SK-N-SH (cell line): Measurements from ENCODE around the gene PRKCH. TPM values are rescaled to one million over a fixed set of nuclear protein-coding genes. Genes with fewer than 3 reads are reported as not detected.
A peak's percentile ranks its signal among the peaks of the same experiment; 100 is the strongest.

Experiments
- CTCF ChIA-PET: fragments of 300-600, 350-600 bp; formaldehyde crosslinking; extraction: SDS; loops from one replicate; lab custom pipeline; 2021; lab: Yijun Ruan, JAX
- POLR2A ChIA-PET: fragments of 350-600 bp; sonication (Branson Sonifier 250); formaldehyde crosslinking; extraction: SDS; loops from one replicate; lab custom pipeline; 2020; ENCODE audit warnings: antibody characterized with exemption, inconsistent platforms; lab: Yijun Ruan, JAX
- DNase-seq: peaks from one replicate; pipeline ENCODE4 v3.0.0; 2012
- H2AFZ ChIP-seq: fragments of 200-600 bp; sonication (generic); 2 replicates; pipeline ENCODE4 v1.8.1; 2016; ENCODE audit warnings: antibody characterized with exemption, mild to moderate bottlenecking, low read depth
- H3F3A ChIP-seq: fragments of 200-600 bp; sonication (generic); replicated peaks from 2 replicates; pipeline ENCODE3; 2016; ENCODE audit warnings: antibody characterized with exemption, mild to moderate bottlenecking; ENCODE audit not compliant: insufficient read depth
- H3K27ac ChIP-seq, 2 experiments: fragments of 200-500 bp in 1 of 2; fragments of 200-600 bp in 1 of 2; sonication (Bioruptor generic) in 1 of 2; sonication (generic), shearing (Covaris generic) in 1 of 2; 2 replicates each; pipeline versions ENCODE4 v1.5.1 to v1.6.1; 2014 to 2016; ENCODE audit warnings: low read depth in 2 of 2, inconsistent platforms in 1 of 2, low read length in 1 of 2, mild to moderate bottlenecking in 1 of 2, mixed read lengths in 1 of 2
- H3K27me3 ChIP-seq: fragments of 200-600 bp; sonication (generic), shearing (Covaris generic); 2 replicates; pipeline ENCODE4 v1.6.1; 2016; ENCODE audit warnings: mixed run types; ENCODE audit not compliant: insufficient read depth
- H3K36me3 ChIP-seq, 2 experiments: fragments of 200-500 bp in 1 of 2; fragments of 200-600 bp in 1 of 2; sonication (Bioruptor generic) in 1 of 2; sonication (generic) in 1 of 2; replicated peaks in 1 of 2; 2 replicates each; pipeline versions ENCODE3 to v1.5.1; 2014 to 2016; ENCODE audit warnings: low read length in 1 of 2, mild to moderate bottlenecking in 1 of 2; ENCODE audit not compliant: insufficient read depth in 2 of 2, control insufficient read depth in 1 of 2
- H3K4me1 ChIP-seq, 2 experiments: fragments of 200-500 bp in 1 of 2; fragments of 200-600 bp in 1 of 2; sonication (Bioruptor generic) in 1 of 2; sonication (generic), shearing (Covaris generic) in 1 of 2; 2 replicates each; pipeline versions ENCODE4 v1.5.1 to v1.6.1; 2014 to 2016; ENCODE audit warnings: low read depth in 1 of 2, low read length in 1 of 2, mixed run types in 1 of 2; ENCODE audit not compliant: insufficient read depth in 2 of 2, control insufficient read depth in 1 of 2
- H3K4me2 ChIP-seq: fragments of 200-600 bp; sonication (generic), shearing (Covaris generic); 2 replicates; pipeline ENCODE4 v1.6.1; 2017; ENCODE audit warnings: mixed run types
- H3K4me3 ChIP-seq, 2 experiments: fragments of 200-500 bp in 1 of 2; fragments of 200-600 bp in 1 of 2; sonication (Bioruptor generic) in 1 of 2; sonication (generic), shearing (Covaris generic) in 1 of 2; 2 replicates each; pipeline versions ENCODE4 v1.5.1 to v1.8.1; 2014 to 2016; ENCODE audit warnings: low read depth in 2 of 2, inconsistent platforms in 1 of 2, low read length in 1 of 2, mild to moderate bottlenecking in 1 of 2, mixed read lengths in 1 of 2, moderate library complexity in 1 of 2
- H3K79me2 ChIP-seq: fragments of 200-600 bp; sonication (generic); 2 replicates; pipeline ENCODE4 v1.8.1; 2017; ENCODE audit warnings: mild to moderate bottlenecking; ENCODE audit not compliant: insufficient read depth
- H3K9ac ChIP-seq: fragments of 200-600 bp; sonication (generic); 2 replicates; pipeline ENCODE4 v1.6.1; 2017; ENCODE audit warnings: mixed run types
- H3K9me2 ChIP-seq: fragments of 200-600 bp; sonication (generic); 2 replicates; pipeline ENCODE4 v1.6.1; 2017; ENCODE audit warnings: mixed run types
- H3K9me3 ChIP-seq: fragments of 200-600 bp; sonication (generic); 2 replicates; pipeline ENCODE4 v1.6.1; 2017; ENCODE audit warnings: mixed run types, mild to moderate bottlenecking, moderate library complexity
- H4K20me1 ChIP-seq: fragments of 200-600 bp; sonication (generic); 2 replicates; pipeline ENCODE4 v1.6.1; 2017; ENCODE audit warnings: mild to moderate bottlenecking, mixed run types; ENCODE audit not compliant: insufficient read depth
- CHD2 ChIP-seq: fragments of 150-350 bp; IDR thresholded peaks from 2 replicates; pipeline ENCODE4 v1.6.1; 2018; ENCODE audit warnings: low read length; ENCODE audit not compliant: partially characterized antibody
- CTCF ChIP-seq: fragments of 200-600 bp; sonication (generic); IDR thresholded peaks from 2 replicates; pipeline ENCODE4 v1.6.1; 2017; ENCODE audit warnings: antibody characterized with exemption, mild to moderate bottlenecking, moderate library complexity
- EP300 ChIP-seq, 2 experiments: IDR thresholded peaks; 2 replicates each; pipeline versions ENCODE4 v1.4.0 to v1.6.1; 2012; ENCODE audit warnings: borderline replicate concordance in 1 of 2, low read depth in 1 of 2, low read length in 1 of 2
- EZH2phosphoT487 ChIP-seq: fragments of 200-600 bp; sonication (generic); IDR thresholded peaks from 2 replicates; pipeline ENCODE4 v1.6.1; 2017; ENCODE audit warnings: low read depth, mixed run types, mild to moderate bottlenecking, antibody characterized with exemption, moderate library complexity, borderline replicate concordance
- FOSL2 ChIP-seq: IDR thresholded peaks from 2 replicates; pipeline ENCODE4 v1.4.0; 2012; ENCODE audit warnings: low read depth, mild to moderate bottlenecking, moderate library complexity, borderline replicate concordance
- FOXJ3 ChIP-seq: sonication (generic); formaldehyde crosslinking; IDR thresholded peaks from 2 replicates; pipeline ENCODE4 v1.5.1; 2020; ENCODE audit warnings: mild to moderate bottlenecking, missing genetic modification reagents
- GATA2 ChIP-seq: sonication (generic); formaldehyde crosslinking; IDR thresholded peaks from 2 replicates; pipeline ENCODE4 v1.5.0; 2020; ENCODE audit warnings: mild to moderate bottlenecking, missing genetic modification reagents
- IRF3 ChIP-seq: fragments of 150-350 bp; IDR thresholded peaks from 2 replicates; pipeline ENCODE4 v1.6.1; 2016; ENCODE audit warnings: mild to moderate bottlenecking, low read depth, low read length
- JUND ChIP-seq: IDR thresholded peaks from 2 replicates; pipeline ENCODE4 v1.4.0; 2012
- MAX ChIP-seq: IDR thresholded peaks from 2 replicates; pipeline ENCODE4 v1.4.0; 2012; ENCODE audit warnings: low read depth
- MEF2A ChIP-seq: IDR thresholded peaks from 2 replicates; pipeline ENCODE4 v1.4.0; 2012; ENCODE audit warnings: low read depth, borderline replicate concordance
- NFIC ChIP-seq: IDR thresholded peaks from 2 replicates; pipeline ENCODE4 v1.4.0; 2012; ENCODE audit warnings: borderline replicate concordance
- PBX3 ChIP-seq: IDR thresholded peaks from 2 replicates; pipeline ENCODE4; 2012
- POLR2AphosphoS5 ChIP-seq: IDR thresholded peaks from 2 replicates; pipeline ENCODE4 v1.6.1; 2012; ENCODE audit warnings: low read depth, low read length
- SIN3A ChIP-seq: IDR thresholded peaks from 2 replicates; pipeline ENCODE4 v1.6.1; 2012; ENCODE audit warnings: low read depth, mild to moderate bottlenecking, low read length, moderate library complexity, borderline replicate concordance
- TAF1 ChIP-seq: IDR thresholded peaks from 2 replicates; pipeline ENCODE4 v1.6.1; 2012; ENCODE audit warnings: low read depth, mild to moderate bottlenecking, low read length, moderate library complexity, borderline replicate concordance
- TCF12 ChIP-seq: IDR thresholded peaks from 2 replicates; pipeline ENCODE4 v1.4.0; 2012
- TEAD4 ChIP-seq: IDR thresholded peaks from 2 replicates; pipeline ENCODE4 v1.4.0; 2012; ENCODE audit warnings: mild to moderate bottlenecking, borderline replicate concordance; ENCODE audit not compliant: insufficient read depth
- YY1 ChIP-seq: IDR thresholded peaks from 2 replicates; pipeline ENCODE4 v1.4.0; 2012; ENCODE audit warnings: low read depth, mild to moderate bottlenecking
- ZBTB33 ChIP-seq: IDR thresholded peaks from 2 replicates; pipeline ENCODE4 v1.4.0; 2012; ENCODE audit warnings: low read depth, borderline replicate concordance
- WGBS: methylation state at CpG from one replicate; pipeline ENCODE4 v1.1.6; 2017; ENCODE audit warnings: low lambda C conversion rate; 5-methylcytosine and 5-hydroxymethylcytosine counted together
- polyA plus RNA-seq, 3 experiments: library from polyadenylated mRNA; depleted of rRNA; stranded (reverse); fragments of >200 nt; gene quantifications; 2 replicates each; pipeline ENCODE4 v1.2.3, GENCODE V29; 2012

Gene PRKCH
- polyA plus RNA-seq, 1 of the 3 experiments (the other 2 are of a cell fraction) = 4.2 TPM

- TF ChIP-seq SIN3A = no peak
- TF ChIP-seq, all 33 proteins: peak for 0
These were observed 171.1 kb downstream of the PRKCH start (continued) for GRCh38 chr14:61492474-61492873.

GRCh38 chr14:61493239-61493638 lies 171.9 kb downstream of the PRKCH start:
- Histone ChIP-seq H3K9me3 (no peaks in the 10 kb centered on the region), H3K27me3 (no peaks in the 10 kb centered on the region), H3F3A (peaks cover 13% of the 10 kb centered on the region), H3K27ac (peak overlapping the region in 1 of 2 experiments; percentile 67; a peak in 3 of 4 replicates), H4K20me1 (no peaks in the 10 kb centered on the region), H3K4me1 (peaks cover 4 to 10% of the 10 kb centered on the region in 2 experiments; a peak in 3 of 4 replicates), H3K9ac (no peak overlapping the region), H2AFZ (no peak overlapping the region), H3K9me2 (no peaks in the 10 kb centered on the region), H3K79me2 (no peaks in the 10 kb centered on the region), H3K4me2 (peak overlapping the region; percentile 46), H3K36me3 (no peaks in the 10 kb centered on the region), H3K4me3 (no peak overlapping the region)
- DNase-seq = no peak
- TF ChIP-seq FOSL2 = peak; percentile 75
- TF ChIP-seq CTCF = no peak
- no peak for TF ChIP-seq SIN3A
- no peak for TF ChIP-seq YY1
- peak; percentile 86 for TF ChIP-seq TEAD4
- peak; percentile 55 for TF ChIP-seq TCF12
- no peak for TF ChIP-seq CHD2
- no peak for TF ChIP-seq MEF2A
- TF ChIP-seq POLR2AphosphoS5 = peak; percentile 24; the same call in 1 of the 2 replicates
- TF ChIP-seq PBX3 = peak; percentile 54; the same call in 1 of the 2 replicates
- TF ChIP-seq EZH2phosphoT487 = no peak
- no peak for TF ChIP-seq FOXJ3 (CRISPR knock-in tag)
- TF ChIP-seq MAX = 0 out of 2 replicates have a peak, but pooled peaks have one; percentile 26
- no peak for TF ChIP-seq GATA2 (CRISPR knock-in tag)
- peak; percentile 83 for TF ChIP-seq NFIC
- TF ChIP-seq JUND = peak; percentile 80
- TF ChIP-seq ZBTB33 = no peak
- no peak for TF ChIP-seq TAF1
- no peak for TF ChIP-seq IRF3
- TF ChIP-seq EP300 (IDR thresholded peaks at IDR 0.05; ENCODE audit: borderline replicate concordance in 1 of 2, low read depth in 1 of 2, low read length in 1 of 2) = peak in 1 of 2 experiments; percentile 40; a peak in 1 of 4 replicates
- ChIA-PET CTCF (interaction anchor here (1.0 to 2.6 kb wide), 3 partner anchors 10 to 17 kb away, joined by 3 to 9 read pairs (median 5); no protein-coding TSS in a partner anchor), POLR2A (no interaction called here)
- WGBS = 89% methylated on average over 2 of the region's 3 CpGs
